GM10847 (cell line): ENCODE results near the gene POLD3.

ENCODE experiments used
- POLR2A ChIP-seq: IDR thresholded peaks from 2 replicates; pipeline ENCODE4 v1.6.1; 2011; ENCODE audit not compliant: insufficient read length; ENCODE audit errors: extremely low read depth

Gene POLD3

GRCh38 chr11:74647404-74647803 lies 55.0 kb downstream of the POLD3 start:
- TF ChIP-seq POLR2A = no peak

- TF ChIP-seq POLR2A = no peak
Measured at GRCh38 chr11:74647831-74648230, 55.4 kb downstream of the POLD3 start.

GRCh38 chr11:74648894-74649293 lies 56.5 kb downstream of the POLD3 start:
- TF ChIP-seq POLR2A = no peak

- TF ChIP-seq POLR2A = no peak
Measured at GRCh38 chr11:74650498-74650897, 58.1 kb downstream of the POLD3 start.

GRCh38 chr11:74654976-74655375 lies 62.6 kb downstream of the POLD3 start:
- TF ChIP-seq POLR2A = no peak

GRCh38 chr11:74662487-74663103 lies 70.2 kb downstream of the POLD3 start:
- no peak for TF ChIP-seq POLR2A

GRCh38 chr11:74663315-74663714 lies 70.9 kb downstream of the POLD3 start:
- no peak for TF ChIP-seq POLR2A

- no peak for TF ChIP-seq POLR2A
Measured at GRCh38 chr11:74669211-74670160, 77.1 kb downstream of the POLD3 start.

- TF ChIP-seq POLR2A = no peak
Measured at GRCh38 chr11:74670171-74670570, 77.8 kb downstream of the POLD3 start.

GRCh38 chr11:74671520-74672196 lies 79.3 kb downstream of the POLD3 start:
- no peak for TF ChIP-seq POLR2A

- TF ChIP-seq POLR2A = no peak
Measured at GRCh38 chr11:74672332-74672955, 80.1 kb downstream of the POLD3 start.

GRCh38 chr11:74672956-74673692 lies 80.7 kb downstream of the POLD3 start:
- TF ChIP-seq POLR2A = no peak

GRCh38 chr11:74673693-74674360 lies 81.4 kb downstream of the POLD3 start:
- TF ChIP-seq POLR2A = no peak

- TF ChIP-seq POLR2A = no peak
Measured at GRCh38 chr11:74675761-74676160, 83.4 kb downstream of the POLD3 start.

GRCh38 chr11:74676596-74676995 lies 84.2 kb downstream of the POLD3 start:
- no peak for TF ChIP-seq POLR2A

GRCh38 chr11:74677131-74677530 lies 84.7 kb downstream of the POLD3 start:
- no peak for TF ChIP-seq POLR2A
